OCI-LY3 (cell line): ENCODE data around the gene UBAC1.

Experiments
- H2AFZ ChIP-seq: fragments of 200-600, 300-600 bp; shearing (Covaris generic); 2 replicates; pipeline ENCODE4 v1.6.0; 2014; ENCODE audit warnings: antibody characterized with exemption, low read depth, low read length
- H3K27ac ChIP-seq: fragments of 200-600, 300-600 bp; sonication (generic); 2 replicates; pipeline ENCODE4 v1.5.1; 2014; ENCODE audit warnings: mild to moderate bottlenecking, low read length, moderate library complexity, mixed read lengths
- H3K27me3 ChIP-seq: fragments of 200-600, 300-600 bp; sonication (generic); 2 replicates; pipeline ENCODE4 v1.6.1; 2014; ENCODE audit warnings: low read depth, low read length, mixed read lengths
- H3K36me3 ChIP-seq: fragments of 200-600, 300-600 bp; sonication (generic); replicated peaks from 2 replicates; pipeline ENCODE3; 2014; ENCODE audit warnings: low read depth, low read length, mixed read lengths
- H3K4me1 ChIP-seq: fragments of 300-600, 200-600 bp; sonication (generic); 2 replicates; pipeline ENCODE4 v1.6.1; 2014; ENCODE audit warnings: low read length, mixed read lengths
- H3K4me2 ChIP-seq: fragments of 200-600, 300-600 bp; sonication (generic); 2 replicates; pipeline ENCODE4 v1.6.1; 2014; ENCODE audit warnings: low read length, mixed read lengths
- H3K4me3 ChIP-seq: fragments of 300-600, 200-600 bp; sonication (generic); 2 replicates; pipeline ENCODE4 v1.5.1; 2014; ENCODE audit warnings: antibody characterized with exemption, mild to moderate bottlenecking, low read length, moderate library complexity
- H3K79me2 ChIP-seq: fragments of 300-600, 200-600 bp; shearing (Covaris generic); 2 replicates; pipeline ENCODE4 v1.6.1; 2014; ENCODE audit warnings: mild to moderate bottlenecking, low read length, mixed read lengths
- H3K9ac ChIP-seq: fragments of 300-600, 200-600 bp; shearing (Covaris generic); 2 replicates; pipeline ENCODE4 v1.6.0; 2014; ENCODE audit warnings: mild to moderate bottlenecking, low read length, moderate library complexity
- H3K9me3 ChIP-seq: fragments of 200-600, 300-600 bp; shearing (Covaris generic); 2 replicates; pipeline ENCODE4 v1.6.1; 2014; ENCODE audit warnings: low read length, mixed read lengths; ENCODE audit not compliant: insufficient read depth
- H4K20me1 ChIP-seq: fragments of 200-600, 300-600 bp; sonication (generic); 2 replicates; pipeline ENCODE4 v1.6.1; 2016; ENCODE audit warnings: low read length, mixed read lengths; ENCODE audit not compliant: insufficient read depth
- EZH2phosphoT487 ChIP-seq: fragments of 200-600 bp; shearing (Covaris generic); IDR thresholded peaks from 2 replicates; pipeline ENCODE4 v1.6.1; 2018; ENCODE audit warnings: antibody characterized with exemption, mixed run types, low read depth
- TF ChIP-seq, protein P1 (sequence below): fragments of 200-600, 300-600 bp; sonication (generic); IDR thresholded peaks from 2 replicates; pipeline ENCODE4 v1.5.1; 2014; ENCODE audit warnings: antibody characterized with exemption, low read length, low read depth

UBAC1 gene

DNA sequence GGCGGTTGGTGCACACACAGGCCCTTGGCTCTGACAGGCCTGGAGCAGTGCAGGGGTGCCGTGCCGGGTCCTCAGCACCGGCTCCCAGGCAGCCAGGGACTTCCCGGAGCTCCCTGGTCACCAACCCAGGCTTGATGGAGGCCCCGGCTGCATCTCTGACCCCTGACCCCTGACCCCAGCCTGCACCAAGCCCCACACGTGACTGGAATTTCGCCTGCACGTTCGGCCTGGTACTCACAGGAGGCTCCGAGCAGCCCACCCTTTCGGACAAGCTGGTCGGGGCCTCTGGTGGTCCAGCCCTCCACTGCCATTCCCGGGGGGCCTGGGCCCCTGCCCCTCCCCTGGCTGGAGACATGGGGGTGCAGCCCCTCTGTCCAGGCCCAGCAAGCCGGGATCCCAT, 25.4 kb upstream of the UBAC1 start:
- TF ChIP-seq, protein P1, sequence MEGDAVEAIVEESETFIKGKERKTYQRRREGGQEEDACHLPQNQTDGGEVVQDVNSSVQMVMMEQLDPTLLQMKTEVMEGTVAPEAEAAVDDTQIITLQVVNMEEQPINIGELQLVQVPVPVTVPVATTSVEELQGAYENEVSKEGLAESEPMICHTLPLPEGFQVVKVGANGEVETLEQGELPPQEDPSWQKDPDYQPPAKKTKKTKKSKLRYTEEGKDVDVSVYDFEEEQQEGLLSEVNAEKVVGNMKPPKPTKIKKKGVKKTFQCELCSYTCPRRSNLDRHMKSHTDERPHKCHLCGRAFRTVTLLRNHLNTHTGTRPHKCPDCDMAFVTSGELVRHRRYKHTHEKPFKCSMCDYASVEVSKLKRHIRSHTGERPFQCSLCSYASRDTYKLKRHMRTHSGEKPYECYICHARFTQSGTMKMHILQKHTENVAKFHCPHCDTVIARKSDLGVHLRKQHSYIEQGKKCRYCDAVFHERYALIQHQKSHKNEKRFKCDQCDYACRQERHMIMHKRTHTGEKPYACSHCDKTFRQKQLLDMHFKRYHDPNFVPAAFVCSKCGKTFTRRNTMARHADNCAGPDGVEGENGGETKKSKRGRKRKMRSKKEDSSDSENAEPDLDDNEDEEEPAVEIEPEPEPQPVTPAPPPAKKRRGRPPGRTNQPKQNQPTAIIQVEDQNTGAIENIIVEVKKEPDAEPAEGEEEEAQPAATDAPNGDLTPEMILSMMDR, result no peak
- TF ChIP-seq EZH2phosphoT487, result no peak
- Histone ChIP-seq H3K4me2 (no peak overlapping the region), H3K9ac (no peak overlapping the region)

DNA sequence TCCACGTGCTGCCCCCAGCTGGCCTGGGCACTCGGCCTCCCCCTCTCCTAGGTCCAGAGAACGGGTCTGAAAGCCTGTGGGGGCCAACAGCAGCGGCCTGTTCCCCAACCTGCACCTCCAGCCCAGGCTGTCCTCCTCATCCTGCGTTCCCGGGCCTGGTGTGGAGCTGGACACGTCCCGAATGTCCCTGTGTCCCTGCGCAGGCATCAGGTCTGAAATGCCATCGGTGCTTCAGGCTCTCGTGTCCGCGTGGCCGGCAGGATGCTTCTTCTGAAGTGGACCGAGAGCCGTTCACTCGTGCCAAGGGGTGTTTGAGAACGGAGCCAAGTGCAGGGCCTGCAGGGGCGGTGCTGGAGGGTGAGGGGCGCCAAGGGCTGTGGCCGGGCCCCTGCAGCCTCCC, 24.7 kb upstream of the UBAC1 start:
- no peak overlapping the region for H3K27ac ChIP-seq
- TF ChIP-seq EZH2phosphoT487, result no peak
- TF ChIP-seq, protein P1, result no peak
- H3K36me3 ChIP-seq, result no peaks in the 10 kb centered on the region
- no peak overlapping the region for H3K4me2 ChIP-seq
- H3K9me3 ChIP-seq, result no peaks in the 10 kb centered on the region
- no peak overlapping the region for H3K9ac ChIP-seq
- no peak overlapping the region for H3K4me3 ChIP-seq
- H2AFZ ChIP-seq, result no peak overlapping the region
- H3K27me3 ChIP-seq, result 0 out of 2 replicates have a peak, but pooled peaks cover 3% of the 10 kb centered on the region
- no peaks in the 10 kb centered on the region for H4K20me1 ChIP-seq
- H3K79me2 ChIP-seq, result no peaks in the 10 kb centered on the region
- H3K4me1 ChIP-seq, result no peaks in the 10 kb centered on the region

More for the DNA sequence above, 25.4 kb upstream of the UBAC1 start:
- Histone ChIP-seq H3K4me3 (no peak overlapping the region), H3K27ac (no peak overlapping the region), H3K27me3 (0 out of 2 replicates have a peak, but pooled peaks cover 3% of the 10 kb centered on the region), H4K20me1 (no peaks in the 10 kb centered on the region), H3K4me1 (no peaks in the 10 kb centered on the region), H2AFZ (no peak overlapping the region), H3K36me3 (no peaks in the 10 kb centered on the region), H3K79me2 (no peaks in the 10 kb centered on the region), H3K9me3 (no peaks in the 10 kb centered on the region)

DNA sequence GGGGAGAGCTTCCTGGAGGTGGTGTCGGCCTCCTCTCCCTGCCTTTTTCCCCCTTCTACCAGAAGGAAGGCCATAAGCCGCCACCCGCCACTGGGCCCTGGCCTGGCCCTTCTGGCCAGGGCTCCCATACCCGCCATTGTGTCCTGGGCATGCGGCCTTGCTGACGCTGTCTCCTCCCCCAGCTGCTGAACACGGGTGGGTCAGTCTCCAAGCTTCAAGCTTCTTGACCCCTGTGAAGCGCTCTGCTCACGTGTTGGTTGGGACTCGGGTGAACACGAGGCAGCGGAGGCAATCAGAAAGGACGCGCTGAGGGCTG, 24.2 kb upstream of the UBAC1 start:
- Histone ChIP-seq H3K9me3 (no peaks in the 10 kb centered on the region), H3K27ac (no peak overlapping the region), H3K4me1 (no peaks in the 10 kb centered on the region), H3K9ac (no peak overlapping the region), H3K27me3 (0 out of 2 replicates have a peak, but pooled peaks cover 3% of the 10 kb centered on the region), H2AFZ (no peak overlapping the region), H3K36me3 (no peaks in the 10 kb centered on the region), H3K4me3 (no peak overlapping the region), H3K79me2 (no peaks in the 10 kb centered on the region), H3K4me2 (no peak overlapping the region), H4K20me1 (no peaks in the 10 kb centered on the region)
- no peak for TF ChIP-seq EZH2phosphoT487
- TF ChIP-seq, protein P1, result no peak

DNA sequence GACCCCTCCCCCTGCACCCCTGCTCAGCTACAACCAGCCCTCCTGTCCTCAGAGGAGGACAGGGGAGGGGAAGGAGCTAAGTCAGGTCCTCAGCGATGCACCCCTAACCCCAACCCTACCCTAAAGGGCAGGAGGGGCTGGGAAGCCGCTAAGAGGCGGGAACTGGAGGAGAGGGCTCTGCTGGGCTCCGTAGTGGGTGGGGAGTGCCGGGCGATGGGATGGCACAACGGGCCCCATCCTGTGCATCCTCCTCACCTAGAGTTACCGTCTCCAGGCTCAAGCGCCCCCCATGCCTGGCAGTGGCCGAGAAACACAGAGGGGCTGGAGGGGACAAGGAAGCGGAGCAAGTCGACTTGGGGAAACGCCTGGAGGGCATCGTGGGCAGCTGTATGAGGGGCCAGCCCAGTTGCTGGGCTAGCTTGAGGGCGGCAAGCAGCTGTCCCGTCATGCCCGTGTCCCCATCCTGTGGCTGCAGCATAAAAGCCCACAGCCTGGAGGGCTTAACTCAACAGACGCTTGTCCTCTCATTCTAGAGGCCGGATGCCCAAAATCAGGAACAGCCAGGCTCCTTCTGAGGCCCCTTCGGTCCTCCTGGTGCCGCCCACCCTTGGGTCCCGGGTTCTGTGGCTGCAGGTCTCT, 23.0 kb upstream of the UBAC1 start:
- H2AFZ ChIP-seq, result no peak overlapping the region
- H3K36me3 ChIP-seq, result no peaks in the 10 kb centered on the region
- H3K79me2 ChIP-seq, result no peaks in the 10 kb centered on the region
- H3K27ac ChIP-seq, result no peak overlapping the region
- no peak overlapping the region for H3K9ac ChIP-seq
- no peak overlapping the region for H3K4me2 ChIP-seq
- no peak for TF ChIP-seq EZH2phosphoT487
- TF ChIP-seq, protein P1, result no peak
- H3K9me3 ChIP-seq, result no peaks in the 10 kb centered on the region
- no peaks in the 10 kb centered on the region for H4K20me1 ChIP-seq
- H3K27me3 ChIP-seq, result 0 out of 2 replicates have a peak, but pooled peaks cover 3% of the 10 kb centered on the region
- no peak overlapping the region for H3K4me3 ChIP-seq
- H3K4me1 ChIP-seq, result no peaks in the 10 kb centered on the region
